ENCODE measurements around the gene CDC42BPA. TPM values are rescaled to one million over a fixed set of nuclear protein-coding genes. Genes with fewer than 3 reads are reported as not detected.
"Not testable (repeated sequence)": the region's sequence is repeated elsewhere in the genome, so short reads cannot be mapped to it uniquely, and the experiment has no call there.

Gene CDC42BPA
- total RNA-seq, 1 donor from 2014 or later, result 40.3 TPM

GRCh38 chr1:227343206-227343605, 24.9 kb upstream of the CDC42BPA start:
- H3K9me3 ChIP-seq, result no peaks in the 10 kb centered on the region
- H3K27ac ChIP-seq, result no peak overlapping the region
- H3K4me1 ChIP-seq, result no peaks in the 10 kb centered on the region
- no peak for TF ChIP-seq CTCF (IDR thresholded peaks at IDR 0.05)
- H3K27me3 ChIP-seq (ENCODE audit: low read depth), result no peaks in the 10 kb centered on the region
- H3K36me3 ChIP-seq, result no peaks in the 10 kb centered on the region
- intact Hi-C loops (cut with DNase I), result no loop called here
- DNase-seq, result no peak
- no peak overlapping the region for H3K4me3 ChIP-seq
- no peak for ATAC-seq

DNA sequence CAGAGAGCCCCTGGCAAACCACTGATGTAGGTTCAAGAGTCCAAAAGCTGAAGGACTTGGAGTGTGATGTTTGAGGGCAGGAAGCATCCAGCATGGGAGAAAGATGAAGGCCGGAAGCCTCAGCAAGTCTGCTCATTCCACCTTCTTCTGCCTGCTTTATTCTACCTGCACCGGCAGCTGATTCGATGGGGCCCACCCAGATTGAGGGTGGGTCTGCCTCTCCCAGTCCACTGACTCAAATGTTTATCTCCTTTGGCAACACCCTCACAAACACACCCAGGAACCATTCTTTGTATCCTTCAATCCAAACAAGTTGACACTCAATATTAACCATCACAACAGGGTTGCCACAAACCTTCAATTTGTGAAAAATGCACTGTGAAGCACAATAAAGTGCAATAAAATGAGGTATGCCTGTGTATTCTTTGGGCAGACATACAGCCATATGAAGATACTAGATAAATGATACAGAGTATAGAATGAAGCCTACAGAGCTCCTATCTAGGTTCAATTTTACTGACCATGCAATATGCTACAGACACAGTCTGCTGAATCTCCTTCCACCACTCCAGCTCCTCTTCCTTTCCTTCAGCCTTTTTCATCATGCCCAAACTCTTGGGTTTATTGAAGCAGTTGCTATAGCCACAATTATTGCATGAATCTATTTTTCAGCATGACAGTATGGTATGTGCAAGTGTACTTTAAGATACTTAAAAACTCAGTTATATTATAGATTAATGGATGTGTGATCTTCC, 24.0 kb upstream of the CDC42BPA start:
- TF ChIP-seq CTCF (IDR thresholded peaks at IDR 0.05), result no peak
- Histone ChIP-seq H3K27ac (no peak overlapping the region), H3K4me3 (no peak overlapping the region), H3K36me3 (no peaks in the 10 kb centered on the region), H3K27me3 (ENCODE audit: low read depth) (no peaks in the 10 kb centered on the region), H3K4me1 (no peaks in the 10 kb centered on the region), H3K9me3 (no peaks in the 10 kb centered on the region)
- DNase-seq (no peak), ATAC-seq (no peak)
- intact Hi-C loops (cut with DNase I), result no loop called here

GRCh38 chr1:227336136-227336535, 17.8 kb upstream of the CDC42BPA start:
- H3K27me3 ChIP-seq (ENCODE audit: low read depth); H3K36me3 ChIP-seq; ATAC-seq; intact Hi-C loops (cut with DNase I); DNase-seq; H3K9me3 ChIP-seq; H3K4me3 ChIP-seq; H3K27ac ChIP-seq; H3K4me1 ChIP-seq: not testable (repeated sequence)

- Histone ChIP-seq H3K4me3 (no peak overlapping the region), H3K27me3 (ENCODE audit: low read depth) (no peaks in the 10 kb centered on the region), H3K4me1 (no peaks in the 10 kb centered on the region), H3K36me3 (no peaks in the 10 kb centered on the region), H3K9me3 (peaks cover 5% of the 10 kb centered on the region), H3K27ac (no peak overlapping the region)
- intact Hi-C loops (cut with DNase I), result no loop called here
- no peak for TF ChIP-seq CTCF (IDR thresholded peaks at IDR 0.05)
- ATAC-seq (no peak), DNase-seq (no peak)
Observed at GRCh38 chr1:227335242-227336020, 17.1 kb upstream of the CDC42BPA start.

DNA sequence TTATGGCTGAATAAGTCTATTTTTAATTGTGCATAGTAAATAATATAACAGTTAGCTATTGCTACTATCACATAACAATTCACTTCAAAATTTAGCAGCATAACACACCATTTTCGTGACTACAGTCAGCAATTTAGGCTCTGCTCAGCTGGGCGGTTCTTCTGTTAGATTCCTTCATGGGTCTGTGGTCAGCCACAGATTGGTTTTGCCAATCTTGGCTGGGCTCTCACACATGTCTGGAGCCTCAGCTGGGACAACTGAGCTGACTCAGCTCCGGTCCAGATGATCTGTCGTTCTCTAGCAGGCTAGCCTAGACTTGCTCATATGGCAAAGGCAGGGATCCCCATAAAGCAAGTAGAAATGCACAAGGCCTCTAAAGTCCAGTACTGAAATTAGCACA, 15.1 kb upstream of the CDC42BPA start:
- Histone ChIP-seq H3K9me3 (peaks cover 5% of the 10 kb centered on the region), H3K4me3 (no peak overlapping the region), H3K4me1 (no peaks in the 10 kb centered on the region), H3K27ac (no peak overlapping the region), H3K27me3 (ENCODE audit: low read depth) (no peaks in the 10 kb centered on the region), H3K36me3 (no peaks in the 10 kb centered on the region)
- ATAC-seq, result no peak
- no peak for DNase-seq
- no peak for TF ChIP-seq CTCF (IDR thresholded peaks at IDR 0.05)
- intact Hi-C loops (cut with DNase I), result no loop called here
